Measurements from ENCODE around the gene DLGAP3.
"Not testable (repeated sequence)": the region's sequence is repeated elsewhere in the genome, so short reads cannot be mapped to it uniquely, and the experiment has no call there.

The DLGAP3 gene

DNA sequence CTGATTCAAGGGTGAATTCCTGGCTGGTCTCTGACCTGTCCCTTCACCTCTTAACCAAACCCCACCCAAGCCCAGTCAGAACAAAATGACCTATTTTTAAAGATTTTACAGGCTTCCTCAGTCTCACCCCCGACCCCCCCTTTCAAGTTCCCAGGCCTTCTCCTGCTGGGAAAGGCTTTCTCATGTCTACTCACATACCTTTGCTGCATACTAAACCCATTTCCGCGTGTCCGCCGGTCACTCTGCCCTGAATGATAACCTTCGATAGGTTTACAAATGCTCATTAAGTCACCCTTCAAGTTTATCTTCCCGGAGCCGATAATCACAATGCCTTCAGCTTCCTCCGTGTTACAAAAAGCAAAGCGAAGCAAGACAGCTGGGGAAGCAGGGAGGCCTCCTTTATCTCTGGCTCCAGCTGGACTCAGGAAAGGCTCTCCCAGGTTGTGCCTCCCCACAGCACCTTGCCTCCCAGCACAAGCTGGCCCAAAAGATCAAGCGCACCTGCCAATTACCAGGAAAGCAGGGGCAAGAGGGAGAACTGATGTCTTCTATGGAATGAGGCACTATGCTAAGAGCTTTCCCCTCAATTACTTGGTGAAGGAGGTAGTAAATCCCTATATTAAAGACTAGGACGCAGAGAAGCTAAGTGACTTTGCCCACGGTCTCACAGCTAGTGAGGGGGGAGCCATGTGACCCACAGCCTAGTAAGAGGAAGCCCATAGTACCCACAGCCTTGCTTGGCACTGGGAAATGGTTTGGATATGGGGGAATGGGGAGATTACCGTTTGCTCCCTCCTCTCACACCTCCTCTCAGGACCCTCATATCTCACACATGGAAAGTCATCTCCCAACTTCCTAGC, 85.8 kb downstream of the DLGAP3 start:
- peak in 1 of 10 donors; percentile 41 for DNase-seq
- intact Hi-C loops (cut with DNase I), result no loop called here

DNA sequence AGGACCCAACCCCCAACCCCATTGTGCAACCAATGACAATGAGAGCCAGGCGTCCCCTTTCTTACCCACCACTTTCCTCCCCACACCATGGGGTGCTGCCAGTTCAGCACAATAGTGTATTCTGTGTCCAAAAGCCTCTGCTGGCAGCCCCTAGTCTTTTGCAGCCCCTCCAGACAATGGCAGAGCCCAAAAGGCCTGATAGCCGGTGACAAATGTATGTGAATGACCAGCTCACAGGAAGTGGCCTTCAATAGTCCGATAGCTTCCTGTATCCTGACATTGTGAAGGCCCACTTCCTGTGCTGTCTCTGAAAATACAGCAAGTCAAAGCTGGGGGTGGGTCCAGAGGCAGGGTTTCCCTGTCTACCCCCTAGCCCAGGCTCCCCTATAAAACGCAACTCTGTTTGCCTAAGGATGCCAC, 86.5 kb downstream of the DLGAP3 start:
- intact Hi-C loops (cut with DNase I), result no loop called here
- peak in 1 of 10 donors; percentile 65 for DNase-seq

DNA sequence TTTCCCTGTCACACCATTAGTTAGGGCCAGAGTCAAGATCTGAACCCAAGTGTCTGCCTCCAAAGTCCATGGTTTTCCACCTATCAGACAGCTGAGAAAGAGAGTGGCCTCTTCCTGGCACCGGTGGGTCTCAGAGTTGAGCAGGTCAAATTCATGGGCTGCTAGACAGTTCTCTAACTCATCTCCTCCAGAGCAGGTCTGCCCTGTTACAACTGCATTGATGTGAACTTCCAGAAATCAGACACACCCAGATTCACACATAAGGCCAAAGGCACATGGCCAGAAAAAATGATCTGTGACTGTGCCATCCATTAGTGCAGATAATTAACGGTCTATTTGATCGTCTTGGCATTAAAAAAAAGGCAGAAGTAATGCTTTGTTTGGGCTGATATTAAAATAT, 87.4 kb downstream of the DLGAP3 start:
- intact Hi-C loops (cut with DNase I), result no loop called here

DNA sequence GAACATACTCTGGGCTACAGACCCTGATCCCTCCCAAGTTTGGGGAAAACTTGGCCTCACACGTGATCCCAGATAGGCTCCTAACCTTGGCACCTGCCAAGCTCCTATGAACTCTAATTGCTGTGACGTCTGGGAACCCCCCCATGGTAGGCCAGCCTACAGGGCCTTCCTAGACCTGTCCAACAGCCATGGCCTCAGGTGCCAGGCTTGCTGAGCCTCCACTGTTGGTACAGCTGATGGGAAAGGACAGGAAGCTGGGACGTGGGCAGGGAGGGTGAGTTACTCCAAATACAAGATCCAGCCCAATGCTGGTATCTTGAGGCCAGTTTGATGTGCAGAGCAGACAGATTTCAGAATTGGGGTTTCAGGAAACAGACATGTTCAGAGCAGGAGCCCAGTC, 89.0 kb downstream of the DLGAP3 start:
- peak in 1 of 10 donors; percentile 37 for DNase-seq
- intact Hi-C loops (cut with DNase I), result no loop called here

More for the DNA sequence above, 87.4 kb downstream of the DLGAP3 start:
- peak in 1 of 10 donors; percentile 6 for DNase-seq

DNA sequence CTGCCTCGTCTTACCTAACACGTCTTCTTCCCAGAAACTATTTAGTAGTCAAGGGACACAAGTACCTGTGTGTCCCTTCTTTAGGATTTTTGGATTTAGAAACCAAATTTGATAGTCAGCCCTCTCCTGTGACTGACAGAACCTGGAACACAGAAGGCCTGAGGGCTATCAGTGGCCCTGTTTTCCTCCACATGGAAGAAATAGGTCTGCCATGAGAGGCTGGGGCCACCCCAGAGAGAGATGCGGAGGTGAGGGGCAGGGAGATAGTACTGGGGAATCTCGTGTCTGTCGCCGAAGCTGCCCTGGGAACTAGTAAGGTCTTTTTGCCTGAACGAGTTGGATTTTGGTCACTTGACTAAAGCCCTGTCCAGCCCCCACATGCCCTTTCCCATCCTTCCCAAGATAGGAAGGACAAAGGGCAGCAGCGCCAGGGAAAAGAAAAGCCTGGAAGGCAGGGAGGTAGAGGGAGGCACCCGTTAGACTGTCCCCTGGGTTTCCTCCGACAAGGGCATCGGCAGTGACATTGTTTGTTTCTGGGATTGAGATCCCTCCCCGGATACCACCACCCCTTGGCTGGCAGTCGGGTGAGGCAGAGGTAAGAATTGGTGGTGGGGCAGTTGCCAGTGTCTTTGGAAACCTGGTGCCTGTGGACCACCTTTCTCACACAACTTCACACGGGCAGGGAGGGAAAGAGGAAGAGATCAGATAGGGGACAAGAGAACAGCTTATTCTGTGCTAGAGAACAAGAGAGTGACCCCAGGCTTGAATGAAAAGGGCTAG, 89.7 kb downstream of the DLGAP3 start:
- peak in 1 of 10 donors; percentile 33 for DNase-seq
- intact Hi-C loops (cut with DNase I), result no loop called here

DNA sequence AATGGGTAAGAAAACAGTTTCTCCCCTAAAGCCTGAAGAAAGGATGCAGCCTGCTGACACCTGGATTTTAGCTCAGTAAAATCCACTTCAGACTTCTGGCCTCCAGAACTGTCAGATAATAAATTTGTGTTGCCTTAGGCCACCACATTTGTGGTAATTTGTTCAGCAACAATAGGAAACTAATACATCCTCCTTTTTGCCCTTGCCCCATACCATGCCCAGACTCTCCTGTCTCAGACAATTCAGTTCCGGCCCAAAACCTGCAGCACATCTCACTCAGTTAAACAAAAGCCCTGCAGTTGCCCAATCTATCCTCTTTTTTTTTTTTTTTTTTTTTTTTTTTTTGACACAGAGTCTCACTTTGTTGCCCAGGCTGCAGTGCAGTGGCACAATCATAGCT, 95.7 kb downstream of the DLGAP3 start:
- intact Hi-C loops (cut with DNase I), result no loop called here
- DNase-seq, result peak in 1 of 10 donors; percentile 11

DNA sequence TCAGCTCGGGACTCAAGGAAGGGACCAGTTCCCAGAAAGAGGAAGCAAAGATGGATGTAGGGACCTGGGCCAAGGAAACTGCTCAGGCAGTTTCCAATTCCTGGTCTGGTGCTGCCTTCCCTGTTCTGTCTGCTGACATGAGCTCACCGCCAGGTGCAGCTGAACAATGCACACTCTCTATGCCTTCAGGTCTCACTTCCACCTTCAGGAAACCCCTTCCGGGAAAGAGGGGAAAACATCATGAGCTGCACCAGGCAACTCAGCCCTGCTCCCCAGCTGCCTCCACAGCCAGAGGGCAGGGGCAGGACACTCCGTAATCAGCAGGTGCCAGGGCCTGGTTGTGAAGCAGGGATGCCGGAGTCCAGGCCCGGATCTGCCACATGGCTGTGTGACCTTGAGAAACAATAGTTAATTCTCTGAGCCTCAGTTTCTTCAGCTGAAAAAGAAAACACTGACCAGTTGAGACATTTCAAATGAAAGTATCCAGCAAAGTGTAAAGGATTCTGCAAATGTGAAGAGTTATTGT, 97.7 kb downstream of the DLGAP3 start:
- intact Hi-C loops (cut with DNase I), result no loop called here
- DNase-seq, result peak in 1 of 10 donors; percentile 72

DNA sequence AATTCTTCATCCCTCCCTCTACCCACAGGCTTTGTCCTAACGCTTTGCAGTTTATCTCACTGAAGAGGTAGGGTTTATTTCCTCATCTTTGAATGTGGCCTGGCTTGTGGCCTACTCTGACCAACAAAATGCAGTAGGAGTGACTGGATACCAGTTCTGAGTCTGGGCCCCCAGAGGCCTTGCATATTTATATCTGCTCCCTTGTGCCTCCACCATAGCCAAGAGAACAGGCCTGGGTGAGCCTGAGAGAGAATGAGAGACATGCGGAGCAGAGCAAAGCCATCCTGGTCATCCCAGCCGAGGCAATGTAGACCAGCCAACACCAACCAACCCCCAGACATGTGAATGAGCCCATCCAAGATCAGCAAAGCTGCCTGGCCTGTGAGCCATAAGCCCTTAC, 100.2 kb downstream of the DLGAP3 start:
- intact Hi-C loops (cut with DNase I), result no loop called here
- DNase-seq, result peak in 1 of 10 donors; percentile 33

DNA sequence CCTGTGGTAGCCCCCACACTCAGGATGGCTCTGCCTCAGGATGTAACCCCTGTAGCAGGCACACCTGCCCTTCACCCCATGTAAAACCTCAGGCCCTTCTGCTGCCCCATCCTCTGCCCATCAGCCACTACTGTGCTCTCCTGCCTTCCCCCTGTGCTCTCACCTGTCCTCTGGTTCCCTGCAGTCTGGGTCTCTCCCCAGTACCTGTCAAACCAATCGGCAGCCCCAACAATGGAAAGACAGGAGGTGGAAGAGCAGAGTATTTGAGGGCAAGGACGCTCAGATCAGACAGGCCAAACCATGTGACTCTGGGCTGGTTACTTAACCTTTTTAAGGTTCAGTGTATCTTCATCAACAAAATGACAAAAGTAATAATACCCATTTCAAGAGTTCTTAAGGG, 100.8 kb downstream of the DLGAP3 start:
- intact Hi-C loops (cut with DNase I), result no loop called here
- DNase-seq, result peak in 1 of 10 donors; percentile 55

DNA sequence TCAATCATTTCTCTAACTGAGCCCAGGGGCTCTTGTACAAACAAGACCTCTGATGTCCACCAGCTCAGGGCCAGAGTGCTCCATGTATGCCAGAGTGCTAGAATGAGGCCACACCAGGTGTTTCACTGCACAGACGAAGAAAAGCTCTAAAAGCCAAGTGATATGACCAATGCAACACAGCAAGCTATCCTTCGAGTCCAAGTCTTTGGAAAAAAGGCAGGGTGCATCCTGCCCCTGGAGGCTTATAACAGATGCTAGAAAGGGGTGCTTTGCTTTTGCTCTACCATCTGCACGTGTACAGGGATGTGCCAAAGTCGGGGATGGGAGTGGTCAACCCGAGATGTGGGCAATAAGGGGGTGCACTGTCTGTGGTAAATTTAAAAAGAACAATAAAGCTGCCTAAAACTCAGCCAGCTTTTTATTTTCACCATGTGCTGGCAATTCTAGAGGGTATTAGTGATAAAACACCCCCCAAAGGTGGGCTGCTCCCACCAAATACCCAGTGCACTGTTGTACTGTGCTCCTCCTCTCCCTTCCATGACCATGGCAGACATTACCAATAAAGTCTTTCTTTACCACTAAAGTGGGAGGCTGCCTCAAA, 102.0 kb downstream of the DLGAP3 start:
- intact Hi-C loops (cut with DNase I), result no loop called here
- no peak for DNase-seq

DNA sequence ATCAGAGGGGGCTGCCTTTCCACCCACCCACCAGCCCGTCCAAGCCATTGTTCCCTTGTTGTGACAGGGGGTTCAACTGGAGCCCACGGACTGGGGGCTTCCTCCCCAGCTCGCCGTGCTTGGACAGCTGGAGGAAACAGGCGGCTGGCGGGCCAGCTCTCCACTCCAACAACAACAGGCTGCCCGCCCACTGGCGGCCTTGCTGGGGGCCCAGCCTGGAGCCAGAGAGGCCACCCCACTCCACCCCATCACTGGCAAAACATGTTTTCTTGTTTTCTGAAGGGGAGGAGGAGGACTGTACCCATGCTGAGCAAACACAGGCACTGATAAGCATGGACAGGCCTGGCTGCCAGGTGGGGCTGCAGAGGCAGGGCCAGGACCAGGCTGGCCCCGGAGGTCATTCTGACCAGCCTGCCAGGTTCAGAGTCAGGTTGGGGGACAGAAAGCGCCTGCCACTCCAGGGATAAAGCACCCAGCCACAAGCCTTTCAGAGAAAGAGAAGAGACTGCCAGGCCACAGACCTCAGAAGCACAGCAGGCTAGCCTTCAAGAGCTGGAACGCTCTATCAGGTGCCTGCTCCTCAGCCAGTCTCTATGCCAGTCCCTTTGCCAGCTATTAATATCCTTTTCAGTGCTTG, 103.9 kb downstream of the DLGAP3 start:
- DNase-seq, result no peak
- intact Hi-C loops (cut with DNase I), result no loop called here

DNA sequence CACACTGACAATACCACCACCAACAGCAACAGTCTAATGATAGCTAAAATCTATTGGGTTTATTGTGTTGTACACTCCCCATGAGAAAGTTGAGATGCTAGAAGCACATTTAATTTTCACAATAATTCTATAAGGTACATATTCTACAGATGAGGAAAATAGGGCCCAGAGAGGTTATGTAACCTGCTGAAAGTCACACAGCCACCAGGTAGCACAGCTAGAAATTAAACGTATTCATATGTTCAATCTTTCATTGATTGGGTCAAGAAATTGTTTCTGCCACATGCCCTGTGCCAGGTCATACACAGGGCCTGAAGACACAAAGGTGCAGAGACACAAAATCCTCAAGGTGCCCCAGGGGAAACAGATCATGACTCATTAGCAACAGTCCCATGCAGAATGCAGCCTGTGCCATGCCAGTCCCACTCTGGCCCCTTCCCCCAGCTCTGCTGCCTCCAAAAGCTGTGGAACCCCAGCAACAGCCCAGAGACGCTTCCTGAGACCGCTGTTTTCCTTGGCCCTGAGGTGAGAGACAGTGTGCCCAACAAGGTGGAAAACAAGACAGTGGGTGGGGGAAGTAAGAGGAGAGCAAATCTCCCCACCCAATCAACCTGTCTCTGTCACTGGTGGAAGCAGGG, 104.5 kb downstream of the DLGAP3 start:
- DNase-seq, result no peak
- intact Hi-C loops (cut with DNase I), result no loop called here

DNA sequence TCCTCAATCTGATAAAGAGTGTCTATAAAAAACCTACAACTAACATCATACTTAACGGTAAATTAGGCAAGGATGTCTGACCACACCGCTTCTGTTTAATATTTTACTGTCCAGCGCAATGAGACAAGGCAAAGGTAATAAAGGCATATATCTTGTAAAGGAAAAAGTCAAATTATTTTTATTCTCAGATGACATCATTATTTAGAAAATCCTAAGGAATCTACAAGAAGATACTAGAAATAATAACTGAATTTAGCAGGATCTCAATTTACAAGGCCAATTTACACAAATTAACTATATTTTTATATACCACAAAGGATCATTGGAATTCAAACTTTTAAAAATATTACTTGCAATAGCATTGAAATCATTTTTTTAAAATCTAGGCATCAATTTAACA, 107.2 kb downstream of the DLGAP3 start:
- DNase-seq, result no peak
- intact Hi-C loops (cut with DNase I), result no loop called here

DNA sequence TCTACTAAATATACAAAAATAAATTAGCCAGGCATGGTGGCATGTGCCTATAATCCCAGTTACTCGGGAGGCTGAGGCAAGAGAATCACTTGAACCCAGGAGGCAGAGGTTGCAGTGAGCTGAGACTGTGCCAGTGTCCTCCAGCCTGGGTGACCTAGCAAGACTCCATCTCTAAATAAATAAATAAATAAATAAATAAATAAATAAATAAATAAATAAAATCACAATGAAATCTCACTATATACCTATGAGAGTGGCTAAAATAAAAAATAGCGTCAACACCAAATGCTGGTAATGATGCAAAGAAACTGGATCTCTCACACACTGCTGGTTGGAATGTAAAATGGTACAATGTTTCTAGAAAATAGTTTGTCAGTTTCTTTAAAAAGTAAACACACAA, 110.6 kb downstream of the DLGAP3 start:
- intact Hi-C loops (cut with DNase I); DNase-seq: not testable (repeated sequence)

DNA sequence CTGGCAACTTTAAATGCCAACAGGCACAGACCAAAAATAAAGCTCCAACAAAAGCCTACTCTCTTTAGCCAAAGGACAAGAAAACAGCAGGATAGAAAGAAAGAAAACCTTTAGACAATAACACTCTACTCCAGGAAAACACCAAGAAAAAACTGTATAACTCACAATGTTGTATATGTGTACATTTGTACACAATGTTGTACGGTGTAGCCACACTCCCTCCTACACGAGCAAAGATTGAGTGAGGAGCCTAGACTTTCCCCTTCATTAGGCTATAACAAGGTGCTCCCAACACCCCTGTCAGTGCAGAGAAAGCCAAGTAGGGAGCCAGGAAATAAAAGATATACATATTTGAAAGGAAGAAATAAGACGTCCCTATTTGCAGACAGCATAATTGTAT, 112.7 kb downstream of the DLGAP3 start:
- intact Hi-C loops (cut with DNase I), result no loop called here
- DNase-seq, result no peak

DNA sequence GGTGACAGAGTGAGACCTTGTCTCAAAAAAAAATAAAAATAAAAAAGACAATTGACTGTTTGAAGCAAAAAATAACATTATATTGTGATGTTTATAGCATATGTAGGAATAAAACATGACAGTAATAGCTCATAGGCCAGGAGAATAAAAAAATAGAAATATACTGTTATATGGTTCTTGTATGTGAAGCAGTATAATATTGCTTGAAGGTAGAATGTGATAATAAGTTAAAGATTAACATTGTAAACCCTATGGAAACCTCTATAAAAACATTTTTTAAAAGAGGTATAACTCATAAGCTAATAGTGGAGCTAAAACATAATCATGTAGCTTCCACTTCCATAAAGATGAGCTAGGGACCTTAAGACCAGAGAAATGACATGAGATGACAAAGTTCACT, 113.1 kb downstream of the DLGAP3 start:
- intact Hi-C loops (cut with DNase I), result no loop called here
- no peak for DNase-seq

Data from posterior cingulate gyrus (tissue), 11 donors.